ENCODE results near the gene HDAC4. TPM values are rescaled to one million over a fixed set of nuclear protein-coding genes. Genes with fewer than 3 reads are reported as not detected.

HDAC4 gene
- total RNA-seq, 4 donors from 2014 or later: 51.4 to 107 (median 70.8) TPM

DNA sequence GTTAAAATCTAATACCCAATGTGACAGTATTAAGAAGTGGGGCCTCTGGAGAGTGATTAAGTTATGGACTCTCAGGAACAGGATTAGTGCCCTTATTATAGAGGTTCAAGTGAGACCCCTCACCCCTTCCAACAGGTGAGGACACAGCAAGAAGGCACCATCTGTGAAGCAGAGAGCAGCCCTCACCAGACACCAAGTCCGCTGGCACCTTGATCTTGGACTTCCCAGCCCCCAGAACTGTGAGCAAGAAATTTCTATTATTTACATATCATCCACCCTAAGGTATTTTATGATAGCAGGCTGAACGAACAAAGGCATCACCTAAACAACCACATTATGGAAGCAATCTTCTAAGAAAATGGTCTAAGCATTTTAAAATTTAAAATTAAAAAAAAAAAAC is 59.0 kb downstream of the HDAC4 start:
- 98% methylated on average over 2 of the region's 2 CpGs for WGBS
- TF ChIP-seq, protein P1, sequence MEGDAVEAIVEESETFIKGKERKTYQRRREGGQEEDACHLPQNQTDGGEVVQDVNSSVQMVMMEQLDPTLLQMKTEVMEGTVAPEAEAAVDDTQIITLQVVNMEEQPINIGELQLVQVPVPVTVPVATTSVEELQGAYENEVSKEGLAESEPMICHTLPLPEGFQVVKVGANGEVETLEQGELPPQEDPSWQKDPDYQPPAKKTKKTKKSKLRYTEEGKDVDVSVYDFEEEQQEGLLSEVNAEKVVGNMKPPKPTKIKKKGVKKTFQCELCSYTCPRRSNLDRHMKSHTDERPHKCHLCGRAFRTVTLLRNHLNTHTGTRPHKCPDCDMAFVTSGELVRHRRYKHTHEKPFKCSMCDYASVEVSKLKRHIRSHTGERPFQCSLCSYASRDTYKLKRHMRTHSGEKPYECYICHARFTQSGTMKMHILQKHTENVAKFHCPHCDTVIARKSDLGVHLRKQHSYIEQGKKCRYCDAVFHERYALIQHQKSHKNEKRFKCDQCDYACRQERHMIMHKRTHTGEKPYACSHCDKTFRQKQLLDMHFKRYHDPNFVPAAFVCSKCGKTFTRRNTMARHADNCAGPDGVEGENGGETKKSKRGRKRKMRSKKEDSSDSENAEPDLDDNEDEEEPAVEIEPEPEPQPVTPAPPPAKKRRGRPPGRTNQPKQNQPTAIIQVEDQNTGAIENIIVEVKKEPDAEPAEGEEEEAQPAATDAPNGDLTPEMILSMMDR (IDR thresholded peaks at IDR 0.05): no peak
- no peak for TF ChIP-seq POLR2A (IDR thresholded peaks at IDR 0.05)
- TF ChIP-seq POLR2AphosphoS5 (IDR thresholded peaks at IDR 0.05): no peak
- no peak for TF ChIP-seq EP300 (IDR thresholded peaks at IDR 0.05)
- no peak for DNase-seq (ENCODE audit: low spot score in 2 of 2)

DNA sequence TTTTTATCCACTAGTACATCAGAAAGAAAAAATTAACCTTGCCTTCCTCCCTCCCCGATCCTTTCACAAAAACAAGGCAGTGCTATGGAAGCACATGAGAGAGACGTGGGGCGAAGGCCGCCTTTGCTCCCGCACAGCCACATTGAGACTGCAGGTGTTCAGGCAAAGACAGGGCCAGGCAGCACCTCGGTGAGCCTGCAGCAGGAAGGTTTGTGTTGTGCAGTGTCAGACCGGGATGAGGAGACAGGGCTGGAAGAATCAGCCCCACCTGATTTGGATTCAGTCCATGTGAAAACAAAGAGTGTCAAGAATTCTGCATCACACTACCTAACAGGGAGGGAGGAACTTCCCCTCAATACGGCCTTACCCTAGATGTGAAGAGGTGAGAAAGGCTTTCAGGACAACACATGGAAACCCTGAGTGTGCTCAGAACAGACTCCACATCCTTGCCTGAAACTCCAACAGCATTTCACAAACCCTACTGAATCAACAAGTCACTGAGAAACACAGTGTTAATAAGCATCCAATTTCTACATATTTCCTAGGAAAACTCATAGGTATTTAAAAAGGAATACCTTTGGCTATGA is 59.6 kb downstream of the HDAC4 start:
- TF ChIP-seq EP300 (IDR thresholded peaks at IDR 0.05) (no peak), POLR2AphosphoS5 (IDR thresholded peaks at IDR 0.05) (no peak), POLR2A (IDR thresholded peaks at IDR 0.05) (no peak)
- TF ChIP-seq, protein P1 (IDR thresholded peaks at IDR 0.05): no peak
- H3K36me3 ChIP-seq: no peaks in the 10 kb centered on the region
- no peaks in the 10 kb centered on the region for H3K27me3 ChIP-seq
- no peaks in the 10 kb centered on the region for H3K9me3 ChIP-seq
- DNase-seq (ENCODE audit: low spot score in 2 of 2): no peak
- H3K27ac ChIP-seq: no peak overlapping the region
- peaks cover 11% of the 10 kb centered on the region for H3K4me1 ChIP-seq
- no peak overlapping the region for H3K4me3 ChIP-seq
- 81% methylated on average over 8 of the region's 8 CpGs for WGBS

More for the DNA sequence above, 59.0 kb downstream of the HDAC4 start:
- H3K4me3 ChIP-seq: no peak overlapping the region
- H3K36me3 ChIP-seq: no peaks in the 10 kb centered on the region
- H3K9me3 ChIP-seq: no peaks in the 10 kb centered on the region
- H3K27me3 ChIP-seq: no peaks in the 10 kb centered on the region
- peaks cover 11% of the 10 kb centered on the region for H3K4me1 ChIP-seq
- H3K27ac ChIP-seq: no peak overlapping the region

DNA sequence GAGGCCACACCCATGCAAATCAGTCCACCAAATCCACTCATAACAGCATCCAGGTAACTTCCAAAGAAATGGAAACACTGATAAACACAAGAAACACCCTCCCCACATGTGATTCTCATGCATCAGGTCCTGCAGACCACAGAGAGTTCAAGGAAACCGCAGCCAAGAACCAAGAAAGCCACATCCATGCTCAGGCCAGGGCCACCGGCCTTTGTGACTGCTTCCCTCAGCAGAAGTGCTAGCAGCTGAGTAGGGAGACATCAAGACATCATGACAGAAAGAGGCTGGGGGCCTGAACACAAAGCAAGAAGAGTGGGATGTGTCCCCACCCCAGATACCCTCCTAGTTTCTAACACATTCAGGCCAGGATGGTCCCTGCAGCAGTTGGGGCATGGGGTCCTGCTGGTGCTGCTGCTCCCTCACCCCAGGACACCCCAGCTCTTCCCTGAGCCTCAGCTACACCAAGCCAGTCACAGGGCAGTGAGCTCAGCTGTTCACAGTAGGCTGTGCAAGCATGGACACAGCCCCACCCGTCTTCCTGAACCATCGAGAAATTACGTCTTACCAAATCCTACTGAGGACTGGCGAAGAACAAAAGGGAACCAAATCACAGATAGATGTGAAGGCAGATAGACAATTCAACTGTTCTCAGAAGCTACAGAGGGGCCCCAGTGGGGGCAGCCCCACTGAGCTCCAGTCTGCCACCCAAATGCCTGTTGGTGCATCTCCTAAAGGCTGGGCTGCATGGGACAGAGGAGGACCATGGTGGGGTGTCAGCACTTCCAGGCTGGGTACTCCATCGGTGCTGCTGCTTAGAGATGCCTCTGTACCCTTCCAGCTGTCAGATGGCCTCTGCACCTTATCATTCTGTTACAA is 60.9 kb downstream of the HDAC4 start:
- DNase-seq (ENCODE audit: low spot score in 2 of 2): no peak
- no peaks in the 10 kb centered on the region for H3K27me3 ChIP-seq
- WGBS: 85% methylated on average over 7 of the region's 7 CpGs
- no peak overlapping the region for H3K27ac ChIP-seq
- TF ChIP-seq EP300 (IDR thresholded peaks at IDR 0.05): no peak
- TF ChIP-seq POLR2AphosphoS5 (IDR thresholded peaks at IDR 0.05): no peak
- TF ChIP-seq, protein P1 (IDR thresholded peaks at IDR 0.05): no peak
- no peak for TF ChIP-seq POLR2A (IDR thresholded peaks at IDR 0.05)
- peaks cover 11% of the 10 kb centered on the region for H3K4me1 ChIP-seq
- no peaks in the 10 kb centered on the region for H3K36me3 ChIP-seq
- no peaks in the 10 kb centered on the region for H3K9me3 ChIP-seq
- H3K4me3 ChIP-seq: no peak overlapping the region

DNA sequence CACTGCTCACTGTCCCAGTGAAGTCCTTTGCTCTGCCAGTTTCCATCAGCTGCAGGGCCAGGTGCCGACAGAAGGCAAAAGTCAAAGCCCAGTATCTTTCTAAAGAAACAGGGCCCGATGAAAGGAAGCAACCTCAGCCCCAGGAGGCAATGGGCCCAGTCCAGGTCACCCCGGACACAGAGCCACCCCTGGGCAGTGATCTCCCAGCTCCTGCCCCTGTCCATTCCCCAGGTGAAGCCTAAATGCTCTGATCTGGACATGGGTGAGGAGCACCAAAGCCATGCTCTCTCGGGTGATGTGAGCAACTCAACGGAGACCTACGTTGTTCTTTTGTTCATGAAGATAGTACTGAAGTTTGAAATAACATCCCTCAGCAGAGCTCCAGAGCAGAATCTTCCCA is 61.6 kb downstream of the HDAC4 start:
- no peaks in the 10 kb centered on the region for H3K36me3 ChIP-seq
- no peaks in the 10 kb centered on the region for H3K27me3 ChIP-seq
- peaks cover 11% of the 10 kb centered on the region for H3K4me1 ChIP-seq
- no peak overlapping the region for H3K27ac ChIP-seq
- H3K9me3 ChIP-seq: no peaks in the 10 kb centered on the region
- H3K4me3 ChIP-seq: no peak overlapping the region
- TF ChIP-seq POLR2A (IDR thresholded peaks at IDR 0.05) (no peak), EP300 (IDR thresholded peaks at IDR 0.05) (no peak), POLR2AphosphoS5 (IDR thresholded peaks at IDR 0.05) (no peak)
- TF ChIP-seq, protein P1 (IDR thresholded peaks at IDR 0.05): no peak
- DNase-seq (ENCODE audit: low spot score in 2 of 2): no peak
- 98% methylated on average over 5 of the region's 6 CpGs for WGBS

DNA sequence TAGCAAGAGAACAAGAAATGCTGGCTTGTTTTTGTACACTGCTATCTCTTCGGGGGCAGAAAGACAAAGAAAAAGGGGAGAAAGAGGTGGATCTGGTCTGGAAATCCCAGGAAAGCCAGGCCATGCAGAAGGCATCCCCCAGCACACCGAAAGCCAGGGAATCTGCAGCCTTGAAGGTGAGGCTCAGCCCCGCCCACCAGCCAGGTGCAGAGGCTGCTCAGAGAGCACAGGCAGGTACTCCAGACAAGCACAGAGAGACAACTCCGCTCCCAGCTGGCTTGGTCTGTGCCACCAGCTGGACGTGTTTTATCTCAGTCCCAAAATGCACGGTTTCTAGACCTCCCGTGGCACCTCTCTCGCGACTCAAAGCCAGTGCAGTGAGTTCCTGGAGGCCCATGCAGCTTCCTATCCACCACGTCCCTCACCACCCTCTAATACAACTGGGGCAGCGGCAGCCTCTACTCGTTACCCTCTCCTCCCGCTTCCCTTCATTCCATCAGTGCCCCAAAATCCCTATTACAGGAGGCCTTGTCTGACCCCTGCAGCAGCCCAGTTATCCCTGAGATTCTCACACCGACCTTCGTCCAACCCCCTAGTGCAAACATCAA is 62.8 kb downstream of the HDAC4 start:
- TF ChIP-seq EP300 (IDR thresholded peaks at IDR 0.05) (no peak), POLR2A (IDR thresholded peaks at IDR 0.05) (no peak), POLR2AphosphoS5 (IDR thresholded peaks at IDR 0.05) (no peak)
- TF ChIP-seq, protein P1 (IDR thresholded peaks at IDR 0.05): no peak
- DNase-seq (ENCODE audit: low spot score in 2 of 2): no peak
- Histone ChIP-seq H3K4me3 (no peak overlapping the region), H3K9me3 (no peaks in the 10 kb centered on the region), H3K36me3 (no peaks in the 10 kb centered on the region), H3K4me1 (peaks cover 11% of the 10 kb centered on the region), H3K27me3 (no peaks in the 10 kb centered on the region), H3K27ac (no peak overlapping the region)
- 91% methylated on average over 15 of the region's 15 CpGs for WGBS
